Measurements from ENCODE around the gene ALPK1.
"Not testable (repeated sequence)": the region's sequence is repeated elsewhere in the genome, so short reads cannot be mapped to it uniquely, and the experiment has no call there.

ALPK1 gene

DNA sequence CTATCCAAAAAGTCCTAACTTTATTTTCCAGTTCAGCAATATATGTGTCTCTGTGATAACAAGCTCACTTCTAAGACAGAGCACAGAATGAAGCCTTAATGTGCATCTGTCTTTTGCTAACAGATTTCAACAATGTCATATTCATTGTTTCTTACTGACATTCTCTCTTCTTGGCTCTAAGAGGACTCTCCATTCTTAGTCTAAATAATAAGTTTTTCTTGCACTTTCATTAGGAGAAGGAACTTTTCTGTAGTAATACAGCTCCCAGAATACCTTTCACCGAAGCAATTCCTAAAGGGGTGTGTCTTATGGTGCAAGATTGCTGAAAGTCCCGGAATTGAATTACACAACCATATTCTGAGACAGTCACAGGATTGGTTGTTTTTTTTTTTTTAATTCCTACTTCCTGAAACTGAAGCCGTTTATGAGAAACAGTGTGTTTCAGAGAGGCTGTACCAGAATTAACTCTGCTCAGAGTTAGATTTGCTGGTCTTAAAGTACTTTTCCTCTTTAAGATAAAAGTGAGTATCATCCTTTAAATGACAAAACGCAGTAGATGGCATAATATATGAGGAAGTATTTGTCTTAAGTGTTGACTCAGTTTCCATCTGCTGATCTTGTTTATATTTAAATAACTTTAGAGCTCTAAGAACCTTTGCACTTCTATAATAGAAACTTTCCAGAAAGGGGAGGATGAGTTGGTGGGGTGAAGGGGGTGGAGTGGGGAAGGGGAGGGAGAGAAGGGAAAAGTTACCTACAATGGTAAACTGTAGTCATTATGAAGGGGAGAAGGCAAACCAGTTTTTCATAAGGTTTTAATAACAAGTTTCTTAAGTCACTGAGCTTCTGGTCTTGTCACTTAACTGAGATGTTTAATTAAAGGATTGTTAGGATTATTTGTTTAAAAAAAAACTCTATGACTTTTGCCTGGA lies at the start of gene ALPK1:
Gene ALPK1 (plus strand): TSS at position 421 of the 932 bp plus-strand sequence.
- DNase-seq (ENCODE audit: low read depth), result no peak

DNA sequence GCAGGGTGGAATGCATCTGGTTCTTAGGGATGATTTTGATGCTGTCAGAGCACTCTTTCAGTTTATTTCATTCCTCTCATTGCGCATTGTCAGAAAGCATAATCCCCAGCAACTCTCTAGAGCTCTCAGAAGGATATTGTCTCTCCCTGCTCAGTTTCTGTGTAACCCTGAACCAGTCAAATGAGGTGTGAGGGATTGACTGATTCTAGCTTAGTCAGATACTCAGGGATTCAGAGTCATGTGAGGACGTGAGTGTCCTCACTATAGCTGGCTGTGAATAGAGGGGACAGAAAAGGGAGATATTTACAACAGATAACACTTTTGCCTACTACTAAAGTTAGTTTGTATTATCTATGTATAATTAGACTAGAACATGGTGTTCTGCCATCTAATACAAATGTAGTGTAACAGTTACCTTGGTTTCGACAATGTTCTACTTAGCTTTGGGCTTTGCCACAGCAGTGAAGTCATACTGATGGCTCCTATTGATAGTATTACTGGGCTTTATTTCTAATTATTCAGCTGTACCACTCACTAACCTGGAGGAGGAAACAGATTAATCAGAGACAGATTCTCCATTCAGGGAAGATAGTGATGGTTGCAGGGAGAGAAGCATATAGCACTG lies 46.0 kb upstream of the ALPK1 start:
- no peak for DNase-seq (ENCODE audit: low read depth)

DNA sequence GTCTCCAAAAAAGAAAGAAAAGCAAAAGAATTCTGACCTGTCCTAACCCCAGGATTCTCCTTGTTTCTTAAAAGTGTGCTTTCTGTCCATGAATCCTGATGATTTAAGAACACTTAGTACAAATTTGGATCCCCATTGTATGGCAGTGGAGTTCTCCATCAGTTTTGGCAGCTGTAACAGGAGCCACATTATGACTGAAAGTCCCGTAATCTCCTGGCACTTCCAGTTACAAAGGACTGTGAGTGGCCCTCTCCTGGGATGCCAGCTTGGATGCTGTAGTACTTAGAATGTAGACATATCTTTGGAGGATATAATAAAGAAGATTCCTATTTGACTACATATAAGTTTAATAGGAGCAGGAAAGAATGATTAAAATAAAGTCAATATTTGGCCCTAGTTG lies 44.9 kb upstream of the ALPK1 start:
- no peak for DNase-seq (ENCODE audit: low read depth)

DNA sequence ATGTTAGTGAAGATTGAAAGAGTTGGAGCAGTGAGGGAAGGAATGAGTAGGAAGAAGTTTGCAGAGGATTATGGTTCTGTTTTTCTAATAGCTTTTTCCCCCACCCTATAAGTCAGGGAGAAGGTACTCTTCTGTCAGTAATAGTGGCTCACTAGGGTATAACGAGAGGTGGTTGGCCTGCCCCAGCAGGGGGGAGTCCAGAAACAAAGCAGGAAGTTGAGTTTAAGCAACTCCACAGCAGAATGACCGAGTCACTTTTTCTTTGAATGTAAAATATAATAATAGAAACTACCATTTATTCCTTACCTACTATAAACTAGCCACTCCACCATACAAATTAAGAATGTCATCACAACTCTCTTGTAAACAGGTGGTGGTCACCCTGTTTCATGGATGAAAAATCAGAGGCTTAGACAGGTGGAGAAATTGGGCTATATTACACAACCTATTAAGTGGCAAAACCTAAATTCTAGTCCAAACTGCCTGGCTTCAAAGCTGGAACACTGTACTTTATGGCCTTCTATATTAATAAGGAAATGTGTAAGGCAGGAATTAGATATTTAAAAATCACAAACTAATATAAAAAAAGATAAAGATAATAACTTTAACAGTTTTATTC lies 43.7 kb upstream of the ALPK1 start:
- DNase-seq (ENCODE audit: low read depth), result no peak

DNA sequence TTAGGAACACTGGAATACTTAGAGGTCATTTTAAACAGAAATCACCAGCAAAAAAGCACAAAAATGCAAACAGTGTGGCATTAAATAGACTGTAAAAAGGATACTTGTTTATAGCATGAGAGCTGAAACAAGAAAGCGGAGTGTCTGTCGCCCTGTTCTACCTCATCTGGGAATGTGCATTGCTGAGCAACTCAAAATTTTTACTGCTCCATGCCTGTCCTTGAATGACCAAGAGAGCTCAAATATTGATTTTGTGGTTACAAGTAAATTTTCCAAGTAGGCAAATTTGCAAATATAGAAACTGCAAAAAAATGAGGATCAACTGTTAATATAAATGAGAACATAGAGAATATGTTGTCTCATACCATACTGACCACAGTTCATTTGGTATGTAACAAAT lies 40.1 kb upstream of the ALPK1 start:
- DNase-seq (ENCODE audit: low read depth), result no peak

DNA sequence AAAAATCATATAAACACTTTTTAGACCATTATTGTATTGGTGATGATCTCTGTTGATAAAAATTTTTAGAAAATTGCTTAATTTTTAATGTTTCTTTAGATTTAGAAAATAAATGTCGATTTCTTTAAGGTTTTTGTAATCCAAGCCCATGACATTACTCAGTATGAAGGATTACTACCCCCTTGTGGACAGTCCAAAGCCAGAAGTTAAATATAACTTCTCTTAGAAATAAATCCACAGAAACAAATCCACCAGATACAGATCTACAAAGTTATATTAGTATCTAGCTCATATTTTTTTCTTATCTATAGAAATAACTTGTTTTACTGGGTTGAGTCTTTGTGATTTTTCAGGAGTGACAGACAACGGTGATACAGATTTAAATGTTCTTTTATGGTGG lies 30.3 kb upstream of the ALPK1 start:
- no peak for DNase-seq (ENCODE audit: low read depth)

DNA sequence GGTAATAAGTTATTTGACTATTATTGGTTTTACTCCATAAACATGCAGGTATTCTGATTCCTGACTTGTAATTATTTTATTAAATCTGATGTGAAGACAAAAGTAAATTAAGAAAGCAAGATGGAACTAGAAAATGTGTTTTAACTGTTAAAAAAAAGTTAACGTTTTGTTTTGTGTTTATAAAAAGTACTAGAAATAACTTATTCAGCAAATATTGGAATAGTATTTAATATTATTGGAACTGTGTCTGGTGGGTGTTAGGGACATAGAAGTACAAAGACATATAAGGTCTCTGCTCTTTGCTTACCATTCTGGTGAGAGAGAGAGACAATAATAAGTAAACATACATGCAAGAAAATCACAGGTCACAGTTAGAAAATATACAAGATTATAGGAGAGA lies 27.1 kb upstream of the ALPK1 start:
- no peak for DNase-seq (ENCODE audit: low read depth)

DNA sequence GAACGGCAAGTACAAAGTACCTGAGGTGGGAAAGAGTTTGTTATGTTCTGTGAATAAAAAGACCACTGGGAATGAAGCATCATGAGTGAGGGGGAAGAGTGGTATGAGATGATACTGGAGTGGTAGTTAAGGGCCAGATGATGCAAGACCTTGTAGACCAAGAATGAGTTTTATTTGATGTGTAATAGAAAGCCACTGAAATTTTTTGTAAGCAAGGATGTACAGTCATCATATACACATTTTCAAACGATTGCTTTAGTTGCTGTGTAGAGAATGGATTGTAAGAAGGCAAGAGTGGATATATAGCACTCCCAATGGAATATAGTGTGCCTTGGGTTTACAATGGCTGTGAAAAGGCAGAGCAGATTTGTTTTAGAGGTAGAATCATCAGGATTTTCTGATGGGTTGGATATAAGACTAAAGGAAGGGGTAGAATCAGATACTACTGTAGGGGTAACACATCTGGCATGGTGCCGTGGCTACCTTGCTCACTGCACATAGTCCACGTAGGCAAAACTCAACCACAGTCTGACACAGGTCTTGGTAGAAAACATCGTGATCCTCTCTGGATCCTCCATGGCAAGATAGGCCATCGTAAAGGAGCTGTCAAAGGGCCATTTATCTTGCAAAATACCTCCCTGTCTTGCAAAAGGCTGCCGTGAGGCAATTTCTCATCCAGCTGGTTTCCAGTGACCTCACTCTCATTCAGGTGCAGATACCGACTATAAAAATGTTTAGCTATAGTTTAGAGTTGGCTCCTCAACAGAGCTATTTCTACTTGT lies 26.3 kb upstream of the ALPK1 start:
- DNase-seq (ENCODE audit: low read depth), result no peak

DNA sequence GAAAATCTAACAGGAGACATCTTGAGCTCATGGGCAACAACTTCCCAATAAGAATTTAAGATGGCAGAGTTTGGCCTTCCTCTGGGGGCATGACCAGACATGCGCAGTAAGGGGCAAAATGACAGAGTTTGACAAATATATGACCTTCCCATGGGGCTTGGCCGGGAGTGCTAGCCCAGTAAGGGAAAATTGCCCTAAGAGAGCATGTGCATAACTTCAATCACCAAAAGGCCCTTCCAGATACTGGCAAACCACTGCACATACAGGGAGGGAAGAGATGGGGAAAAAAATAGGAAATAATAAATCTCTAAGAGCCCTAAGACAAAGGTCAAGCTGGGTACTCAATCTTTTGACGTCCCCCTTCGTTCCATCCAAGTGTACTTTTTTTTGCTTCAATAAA lies 24.9 kb upstream of the ALPK1 start:
- no peak for DNase-seq (ENCODE audit: low read depth)

DNA sequence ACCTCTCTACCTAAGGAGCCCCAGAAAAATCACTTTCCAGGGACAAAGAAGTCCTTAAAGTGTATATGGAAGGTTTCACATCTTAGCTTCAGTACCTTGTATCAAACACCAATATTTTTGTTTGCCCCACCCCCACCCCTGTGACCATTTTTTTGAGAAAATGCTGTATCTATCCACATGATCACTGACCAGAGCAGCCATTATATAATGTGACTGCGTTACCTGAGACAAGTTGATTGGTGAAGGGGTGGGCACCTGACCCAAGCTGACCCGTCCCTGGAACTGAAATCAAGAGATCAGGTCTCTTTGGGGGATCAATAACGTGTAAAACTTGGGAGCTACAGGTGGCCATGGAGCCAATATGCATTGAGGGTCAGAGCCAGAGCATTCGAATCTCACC lies 22.2 kb upstream of the ALPK1 start:
- DNase-seq (ENCODE audit: low read depth), result no peak

DNA sequence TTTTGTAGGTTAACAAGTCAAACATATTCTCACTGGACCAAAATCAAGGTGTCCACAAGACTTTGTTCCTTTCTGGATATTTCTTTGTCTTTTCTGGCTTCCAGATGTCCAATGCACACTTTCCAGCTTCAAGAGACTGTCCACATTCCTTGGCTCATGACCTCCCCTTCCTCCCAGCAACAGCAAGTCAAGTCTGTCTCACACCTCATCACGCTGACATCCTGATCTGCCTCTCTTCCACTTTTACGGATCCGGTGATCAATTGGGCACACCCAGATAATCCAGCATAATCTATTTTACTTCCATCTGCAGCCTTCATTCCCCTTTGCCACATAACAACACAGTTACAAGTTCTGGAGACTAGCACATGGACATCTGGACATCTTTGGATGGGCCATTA lies 21.1 kb upstream of the ALPK1 start:
- no peak for DNase-seq (ENCODE audit: low read depth)

DNA sequence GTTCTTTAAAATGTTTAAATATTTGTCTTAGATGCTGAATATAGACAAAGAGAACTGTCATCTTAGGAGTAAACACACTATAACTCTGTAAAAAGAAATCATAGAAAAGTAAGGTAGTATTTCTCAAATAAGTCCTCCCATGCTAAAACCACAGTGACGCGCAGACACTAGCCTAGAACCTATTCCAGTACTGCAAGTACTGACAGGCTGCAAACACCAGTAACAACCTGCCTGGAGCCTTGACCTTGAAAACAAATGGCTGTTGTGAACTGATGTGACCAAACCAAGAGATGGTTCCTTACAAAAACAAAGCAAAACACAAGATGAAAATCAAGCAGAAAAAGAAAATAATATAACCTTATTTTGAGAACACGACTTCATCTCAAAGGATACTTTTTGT lies 19.9 kb upstream of the ALPK1 start:
- no peak for DNase-seq (ENCODE audit: low read depth)

DNA sequence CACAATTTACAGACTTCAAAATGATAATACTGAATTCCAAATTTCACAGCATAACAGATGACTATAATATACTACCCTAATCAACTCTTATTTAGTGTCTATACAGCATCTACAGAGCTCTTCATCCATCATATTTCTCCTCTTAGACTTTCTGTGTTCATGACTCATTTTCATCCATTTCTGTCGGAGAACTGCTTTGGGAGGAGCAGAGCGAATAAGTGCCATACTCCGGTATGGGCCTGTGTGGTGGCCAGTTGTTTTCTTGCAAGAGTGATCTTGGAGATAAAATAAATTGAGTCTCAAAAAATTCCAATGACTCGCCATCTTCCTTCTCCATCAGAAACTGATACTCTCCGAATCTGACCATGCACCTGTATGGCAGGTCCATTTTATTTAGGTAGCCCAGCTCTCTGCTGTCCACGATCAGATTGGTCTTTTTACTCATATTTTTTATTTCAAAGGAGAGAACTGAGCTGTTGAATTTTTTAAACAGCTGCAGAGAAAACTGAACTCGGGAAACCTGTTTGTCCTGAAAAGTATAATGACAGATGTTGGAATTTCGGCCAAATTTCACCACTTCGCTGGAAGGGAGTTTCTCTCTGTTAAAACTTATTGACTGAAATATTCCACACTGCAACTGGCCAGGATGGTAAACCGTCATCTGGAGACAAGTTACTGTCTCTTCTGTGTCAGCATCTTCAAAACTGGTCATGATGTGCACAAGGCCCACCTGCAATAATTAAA lies 19.3 kb upstream of the ALPK1 start:
- no peak for DNase-seq (ENCODE audit: low read depth)

DNA sequence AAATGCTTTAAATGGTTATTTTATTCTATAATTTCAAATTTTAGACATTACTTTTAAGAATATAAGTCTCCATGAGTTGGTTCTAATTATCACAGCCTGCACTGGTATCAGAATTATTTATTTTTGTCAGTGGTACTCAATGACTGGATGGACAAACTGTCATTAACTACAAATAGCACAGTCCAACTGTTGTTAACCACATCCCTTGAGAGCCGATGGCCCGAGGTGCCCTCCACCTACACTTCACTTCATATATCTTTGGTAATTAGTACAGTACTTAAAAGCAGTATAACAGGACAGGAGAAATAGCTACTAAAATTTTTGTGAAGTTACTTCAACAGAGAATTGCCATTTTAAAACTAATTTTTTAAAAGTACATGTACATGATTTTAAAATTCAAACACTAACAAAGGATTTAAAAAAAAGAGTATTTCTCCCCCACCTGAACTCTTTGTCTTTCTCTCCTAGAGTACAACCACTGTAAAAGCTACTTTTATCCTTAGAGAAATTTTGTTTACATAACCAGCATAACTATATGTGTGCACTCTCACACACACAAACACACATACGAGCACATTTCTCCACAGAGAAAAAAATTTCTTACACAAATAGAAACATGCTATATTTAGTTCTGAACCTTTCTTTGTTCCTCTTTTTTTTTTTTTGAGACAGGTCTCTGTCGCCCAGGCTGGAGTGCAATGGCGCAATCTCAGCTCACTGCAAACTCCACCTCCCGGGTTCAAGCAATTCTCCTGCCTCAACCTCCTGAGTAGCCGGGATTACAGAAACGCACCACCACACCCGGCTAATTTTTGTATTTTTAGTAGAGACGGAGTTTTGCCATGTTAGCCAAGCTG lies 17.9 kb upstream of the ALPK1 start:
- no peak for DNase-seq (ENCODE audit: low read depth)

DNA sequence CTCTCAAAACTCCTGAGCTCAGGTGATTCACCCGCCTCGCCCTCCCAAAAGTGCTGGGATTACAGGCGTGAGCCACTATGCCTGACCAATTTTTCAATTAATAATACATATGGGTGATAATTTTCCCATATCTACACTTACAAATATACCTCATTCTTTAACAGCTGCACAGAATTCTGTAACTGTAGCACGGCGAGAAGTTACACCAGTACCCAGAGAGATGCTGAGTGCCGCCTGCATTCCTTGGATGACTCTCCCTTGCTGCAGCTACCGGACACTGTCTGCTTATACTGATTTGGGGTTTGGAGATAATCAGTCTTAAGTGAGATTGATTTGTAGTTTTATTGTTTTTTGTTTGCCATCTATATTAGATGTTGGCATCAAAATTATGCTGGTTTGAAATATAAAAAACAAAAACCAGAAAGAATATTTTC lies 17.3 kb upstream of the ALPK1 start:
- no peak for DNase-seq (ENCODE audit: low read depth)

DNA sequence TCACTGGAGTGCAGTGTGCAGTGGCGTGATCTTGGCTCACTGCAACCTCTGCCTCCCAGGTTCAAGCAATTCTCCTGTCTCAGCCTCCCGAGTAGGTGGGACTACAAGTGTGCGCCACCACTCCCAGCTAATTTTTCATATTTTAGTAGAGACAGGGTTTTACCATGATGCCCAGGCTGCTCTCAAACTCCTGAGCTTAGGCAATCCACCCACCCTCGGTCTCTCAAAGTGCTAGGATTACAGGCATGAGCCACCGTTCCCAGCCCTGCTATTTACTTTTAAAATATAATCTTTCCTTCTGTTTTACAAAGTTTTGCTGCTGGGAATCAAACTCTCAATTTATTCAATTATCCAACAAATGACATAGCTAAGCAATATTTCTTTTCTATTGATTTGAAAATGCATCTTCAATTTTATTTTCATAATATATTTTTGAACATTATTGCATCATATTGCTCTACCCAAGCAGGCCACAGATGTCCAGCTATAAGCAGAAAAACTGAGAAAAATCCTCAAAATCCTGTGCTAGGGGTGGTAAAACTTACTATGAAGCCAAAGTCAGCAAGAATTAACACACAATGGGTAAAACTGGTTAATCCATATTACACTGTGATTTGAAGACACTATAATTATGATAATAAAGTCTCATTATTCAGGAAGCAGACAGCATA lies 16.6 kb upstream of the ALPK1 start:
- no peak for DNase-seq (ENCODE audit: low read depth)

DNA sequence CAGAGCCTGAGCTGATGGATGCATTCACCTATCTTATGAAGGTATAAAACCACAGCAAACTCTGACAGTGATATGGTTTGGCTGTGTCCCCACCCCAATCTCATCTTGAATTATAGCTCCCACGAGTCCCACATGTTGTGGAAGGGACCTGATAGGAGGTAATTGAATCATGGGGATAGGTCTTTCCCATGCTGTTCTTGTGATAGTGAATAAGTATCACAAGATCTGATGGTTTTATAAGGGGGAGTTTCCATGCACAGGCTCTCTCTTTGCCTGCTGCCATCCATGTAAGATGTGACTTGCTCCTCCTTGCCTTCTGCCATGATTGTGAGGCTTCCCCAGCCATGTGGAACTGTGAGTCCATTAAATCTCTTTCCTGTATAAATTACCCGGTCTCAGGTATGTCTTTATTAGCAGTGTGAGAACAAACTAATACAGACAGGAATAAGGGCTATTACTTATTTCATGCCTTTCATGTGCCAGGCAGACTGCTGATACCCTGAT lies 15.2 kb upstream of the ALPK1 start:
- not testable (repeated sequence) for DNase-seq (ENCODE audit: low read depth)

DNA sequence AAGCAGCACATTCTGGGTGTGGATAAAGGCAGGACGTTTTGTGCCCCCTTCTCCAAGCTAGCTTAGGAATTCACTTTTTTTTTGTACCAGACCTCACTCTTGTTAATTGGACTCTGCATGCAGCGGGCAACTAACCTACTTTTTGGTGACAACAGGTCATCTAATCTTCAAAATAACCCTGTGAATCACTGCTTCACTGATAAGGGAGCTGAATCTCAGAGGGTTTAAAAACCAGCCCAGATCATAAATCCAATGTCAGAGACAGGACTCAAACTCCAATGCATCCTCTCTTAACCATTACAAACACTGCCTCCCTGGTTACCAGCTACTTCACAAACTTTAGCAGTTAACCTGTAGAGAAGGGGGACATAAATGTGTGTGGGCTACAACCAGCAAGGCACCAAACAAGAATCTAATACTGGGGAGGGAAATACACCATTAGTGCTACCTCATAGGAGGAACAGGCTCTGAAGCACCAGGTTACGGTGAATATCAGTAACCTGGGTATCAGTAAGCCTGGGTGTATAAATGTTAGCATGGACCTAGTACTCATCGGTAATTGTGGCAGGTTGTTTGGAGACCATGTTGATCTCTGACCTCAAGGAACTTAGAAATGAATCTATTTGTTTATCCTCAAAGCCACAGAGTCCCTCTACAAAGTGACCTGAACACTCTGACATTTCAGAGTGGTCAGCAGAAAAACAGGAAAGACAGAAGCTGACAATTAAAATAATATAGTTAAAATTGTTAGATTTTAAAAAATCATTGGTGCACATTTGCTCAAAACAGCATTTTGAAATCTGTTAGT lies 14.1 kb upstream of the ALPK1 start:
- DNase-seq (ENCODE audit: low read depth), result no peak

DNA sequence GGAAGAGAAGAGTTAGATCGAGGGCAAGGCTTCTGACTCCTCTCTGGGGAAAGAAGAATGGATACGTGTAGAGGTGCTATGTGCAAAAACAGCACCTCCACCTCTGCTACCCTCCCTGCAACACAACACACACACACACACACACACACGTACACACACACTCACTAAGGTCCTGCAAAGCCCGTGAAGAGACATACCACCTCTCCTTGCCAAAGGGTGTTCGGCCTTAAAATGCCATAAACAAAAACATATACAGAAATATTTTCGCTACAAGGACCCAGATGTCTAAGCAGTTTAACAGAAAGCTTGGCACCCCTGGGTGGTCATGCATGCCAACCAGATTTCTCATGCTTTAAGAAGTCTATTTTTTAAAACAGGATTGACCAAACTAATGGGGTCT lies 13.0 kb upstream of the ALPK1 start:
- no peak for DNase-seq (ENCODE audit: low read depth)
